Raji (cell line): ENCODE measurements around the gene IL1RL1.

Experiments used
- POLR2A ChIP-seq: IDR thresholded peaks from 2 replicates; pipeline ENCODE4 v1.6.1; 2011; ENCODE audit warnings: low read depth, low read length, control low read depth; ENCODE audit not compliant: insufficient read depth

Gene IL1RL1

DNA sequence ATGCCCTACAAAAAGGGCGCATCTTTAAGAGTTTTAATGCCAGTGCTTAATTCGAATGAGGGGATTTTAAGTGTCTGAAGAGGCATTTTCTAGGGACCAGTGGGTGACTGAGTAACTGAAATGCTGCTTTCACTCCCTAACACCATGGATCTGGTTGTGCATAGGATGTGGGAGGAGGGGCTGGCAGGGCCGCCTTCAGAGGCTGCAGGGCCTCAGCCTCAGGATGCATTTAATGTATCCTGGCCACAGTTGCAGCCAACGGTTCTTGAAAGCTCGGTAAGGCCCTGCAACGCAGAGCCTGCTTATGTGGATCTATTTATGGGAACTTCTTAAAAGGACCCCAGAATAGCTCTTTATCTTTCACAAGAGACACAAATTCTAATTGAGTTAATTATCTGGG is 85.8 kb downstream of the IL1RL1 start:
- no peak for TF ChIP-seq POLR2A

- no peak for TF ChIP-seq POLR2A
Measured at GRCh38 chr2:102399499-102400141, 88.3 kb downstream of the IL1RL1 start.

- TF ChIP-seq POLR2A, result no peak
Measured at GRCh38 chr2:102401456-102401855, 90.1 kb downstream of the IL1RL1 start.
